Esophagus muscularis mucosa (tissue), 3 donors: ENCODE results near the gene SEPTIN5.

ENCODE experiments used
- POLR2A ChIP-seq: fragments of 450-650 bp; IDR thresholded peaks from one replicate; pipeline ENCODE4 v1.6.1; 2017; ENCODE audit warnings: antibody characterized with exemption, moderate library complexity, mild to moderate bottlenecking, low read depth
- POLR2AphosphoS5 ChIP-seq, 2 donors: sonication (generic); formaldehyde crosslinking; IDR thresholded peaks; one replicate each; pipeline ENCODE4 v1.6.1; 2017; ENCODE audit warnings: antibody characterized with exemption in 2 of 2
- TF ChIP-seq, protein P1 (sequence below), 3 experiments: fragments of 200-600 bp in 2 of 3; fragments of 450-650 bp in 1 of 3; sonication (generic) in 2 of 3; IDR thresholded peaks; one replicate each; pipeline ENCODE4 v1.5.1; 2017 to 2019; ENCODE audit warnings: antibody characterized with exemption in 3 of 3, mild to moderate bottlenecking in 2 of 3, moderate library complexity in 1 of 3

DNA sequence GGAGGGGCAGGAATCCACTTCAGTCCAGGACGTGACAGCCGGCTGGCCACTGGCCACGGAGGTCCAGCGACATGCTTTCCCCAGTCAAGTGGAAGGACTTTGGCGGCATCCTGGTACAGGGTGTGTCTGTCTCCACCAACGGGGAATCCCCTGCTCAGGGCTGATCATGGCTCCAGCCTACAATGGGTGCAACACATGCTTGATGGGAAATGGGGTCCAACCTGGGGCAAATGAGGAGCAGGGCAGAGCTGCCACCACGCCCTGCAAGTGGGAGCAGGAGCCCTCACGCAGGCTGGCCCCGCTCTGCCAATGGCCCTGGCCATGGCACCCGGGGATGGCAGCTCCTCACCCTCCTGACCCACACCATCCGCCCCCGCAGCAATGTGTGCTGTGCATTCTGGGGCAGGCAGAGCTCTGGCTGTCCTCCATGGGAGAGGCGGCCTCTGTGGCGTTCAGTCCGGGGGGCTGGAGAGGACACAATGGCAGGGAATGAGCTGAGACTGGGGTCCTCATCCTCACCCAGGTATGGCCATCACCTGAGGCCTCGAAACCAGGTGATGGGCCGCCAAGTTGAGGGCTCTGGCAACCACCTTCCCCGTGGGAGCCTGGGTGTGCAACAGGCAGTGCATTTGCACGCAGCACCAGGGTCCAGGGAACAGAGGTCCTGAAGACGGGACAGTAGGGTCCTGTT, 5.8 kb upstream of the SEPTIN5 start:
- TF ChIP-seq, protein P1, sequence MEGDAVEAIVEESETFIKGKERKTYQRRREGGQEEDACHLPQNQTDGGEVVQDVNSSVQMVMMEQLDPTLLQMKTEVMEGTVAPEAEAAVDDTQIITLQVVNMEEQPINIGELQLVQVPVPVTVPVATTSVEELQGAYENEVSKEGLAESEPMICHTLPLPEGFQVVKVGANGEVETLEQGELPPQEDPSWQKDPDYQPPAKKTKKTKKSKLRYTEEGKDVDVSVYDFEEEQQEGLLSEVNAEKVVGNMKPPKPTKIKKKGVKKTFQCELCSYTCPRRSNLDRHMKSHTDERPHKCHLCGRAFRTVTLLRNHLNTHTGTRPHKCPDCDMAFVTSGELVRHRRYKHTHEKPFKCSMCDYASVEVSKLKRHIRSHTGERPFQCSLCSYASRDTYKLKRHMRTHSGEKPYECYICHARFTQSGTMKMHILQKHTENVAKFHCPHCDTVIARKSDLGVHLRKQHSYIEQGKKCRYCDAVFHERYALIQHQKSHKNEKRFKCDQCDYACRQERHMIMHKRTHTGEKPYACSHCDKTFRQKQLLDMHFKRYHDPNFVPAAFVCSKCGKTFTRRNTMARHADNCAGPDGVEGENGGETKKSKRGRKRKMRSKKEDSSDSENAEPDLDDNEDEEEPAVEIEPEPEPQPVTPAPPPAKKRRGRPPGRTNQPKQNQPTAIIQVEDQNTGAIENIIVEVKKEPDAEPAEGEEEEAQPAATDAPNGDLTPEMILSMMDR (IDR thresholded peaks at IDR 0.05) = no peak
- TF ChIP-seq POLR2AphosphoS5 (IDR thresholded peaks at IDR 0.05) (no peak), POLR2A (no peak)
